Large intestine (tissue), 3 donors: ENCODE results near the gene TRIM24. TPM values are rescaled to one million over a fixed set of nuclear protein-coding genes. Genes with fewer than 3 reads are reported as not detected.
"Not testable (repeated sequence)": the region's sequence is repeated elsewhere in the genome, so short reads cannot be mapped to it uniquely, and the experiment has no call there.

Experiments
- DNase-seq, 2 donors: peaks; one replicate each; pipeline versions ENCODE4 v3.0.0 to v3.0.0-alpha.2; 2013
- H3K27ac ChIP-seq: one replicate; pipeline ENCODE4 v1.5.1; 2013; ENCODE audit warnings: low read length
- H3K27me3 ChIP-seq: 2 replicates; pipeline ENCODE4 v1.6.1; 2013; ENCODE audit warnings: low read length; ENCODE audit not compliant: control insufficient read depth, insufficient read depth
- H3K36me3 ChIP-seq: 2 replicates; pipeline ENCODE4 v1.6.1; 2013; ENCODE audit warnings: low read length; ENCODE audit not compliant: control insufficient read depth, insufficient read depth
- H3K4me1 ChIP-seq: one replicate; pipeline ENCODE4 v1.6.1; 2013; ENCODE audit warnings: low read length; ENCODE audit not compliant: control insufficient read depth, insufficient read depth
- H3K4me3 ChIP-seq: one replicate; pipeline ENCODE4 v1.5.1; 2013; ENCODE audit warnings: low read length
- H3K9me3 ChIP-seq: one replicate; pipeline ENCODE4 v1.6.1; 2013; ENCODE audit warnings: mild to moderate bottlenecking, low read depth, low read length, moderate library complexity; ENCODE audit not compliant: control insufficient read depth
- WGBS: methylation state at CpG from one replicate; pipeline ENCODE4 v1.1.5; 2013; ENCODE audit warnings: low lambda C conversion rate; ENCODE audit not compliant: insufficient coverage; 5-methylcytosine and 5-hydroxymethylcytosine counted together
- polyA plus RNA-seq: library from polyadenylated mRNA; unstranded; fragments of 120-200 nt; gene quantifications from one replicate; pipeline ENCODE4 v1.2.1, GENCODE V29; 2013

Gene TRIM24
- polyA plus RNA-seq, 1 donor, result 35.8 TPM

GRCh38 chr7:138477081-138477578, 17.1 kb downstream of the TRIM24 start:
- Histone ChIP-seq H3K9me3 (no peaks in the 10 kb centered on the region), H3K27ac (no peak overlapping the region), H3K27me3 (no peaks in the 10 kb centered on the region), H3K4me3 (no peak overlapping the region), H3K4me1 (peaks cover 16% of the 10 kb centered on the region), H3K36me3 (peaks cover 4% of the 10 kb centered on the region)
- DNase-seq, result no peak
- 31% methylated on average over 2 of the region's 4 CpGs for WGBS

GRCh38 chr7:138477581-138477980, 17.5 kb downstream of the TRIM24 start:
- WGBS, result 100% methylated on average over 1 of the region's 1 CpG
- peaks cover 16% of the 10 kb centered on the region for H3K4me1 ChIP-seq
- H3K27ac ChIP-seq, result no peak overlapping the region
- no peak for DNase-seq
- H3K27me3 ChIP-seq, result no peaks in the 10 kb centered on the region
- H3K4me3 ChIP-seq, result no peak overlapping the region
- H3K36me3 ChIP-seq, result peaks cover 4% of the 10 kb centered on the region
- no peaks in the 10 kb centered on the region for H3K9me3 ChIP-seq

GRCh38 chr7:138478499-138478908, 18.4 kb downstream of the TRIM24 start:
- DNase-seq, result peak in 1 of 2 donors; percentile 52
- H3K4me1 ChIP-seq, result peaks cover 16% of the 10 kb centered on the region
- H3K27ac ChIP-seq, result no peak overlapping the region
- no CpG with 5 or more reads among the region's 1 CpG for WGBS
- H3K9me3 ChIP-seq, result no peaks in the 10 kb centered on the region
- H3K36me3 ChIP-seq, result peaks cover 6% of the 10 kb centered on the region
- H3K27me3 ChIP-seq, result no peaks in the 10 kb centered on the region
- no peak overlapping the region for H3K4me3 ChIP-seq

- Histone ChIP-seq H3K4me1 (peaks cover 16% of the 10 kb centered on the region), H3K36me3 (peaks cover 6% of the 10 kb centered on the region)
- 100% methylated on average over 1 of the region's 4 CpGs for WGBS
These were observed 20.5 kb downstream of the TRIM24 start for GRCh38 chr7:138480527-138480926.

GRCh38 chr7:138481447-138482380, 21.7 kb downstream of the TRIM24 start:
- H3K27me3 ChIP-seq, result no peaks in the 10 kb centered on the region
- H3K27ac ChIP-seq, result no peak overlapping the region
- H3K4me3 ChIP-seq, result no peak overlapping the region
- no peak for DNase-seq
- WGBS, result 100% methylated on average over 1 of the region's 11 CpGs
- H3K36me3 ChIP-seq, result peaks cover 6% of the 10 kb centered on the region
- H3K4me1 ChIP-seq, result peaks cover 16% of the 10 kb centered on the region
- no peaks in the 10 kb centered on the region for H3K9me3 ChIP-seq

More at GRCh38 chr7:138480527-138480926, 20.5 kb downstream of the TRIM24 start:
- no peak overlapping the region for H3K4me3 ChIP-seq
- H3K27ac ChIP-seq, result no peak overlapping the region
- DNase-seq, result no peak
- no peaks in the 10 kb centered on the region for H3K9me3 ChIP-seq
- no peaks in the 10 kb centered on the region for H3K27me3 ChIP-seq

- WGBS, result 100% methylated on average over 1 of the region's 2 CpGs
- H3K4me3 ChIP-seq, result no peak overlapping the region
- H3K36me3 ChIP-seq, result peaks cover 6% of the 10 kb centered on the region
- H3K4me1 ChIP-seq, result peaks cover 2% of the 10 kb centered on the region
- H3K27ac ChIP-seq, result no peak overlapping the region
- DNase-seq, result no peak
- no peaks in the 10 kb centered on the region for H3K9me3 ChIP-seq
- no peaks in the 10 kb centered on the region for H3K27me3 ChIP-seq
These were observed 23.5 kb downstream of the TRIM24 start for GRCh38 chr7:138483531-138483930.

- H3K27ac ChIP-seq, H3K4me1 ChIP-seq, H3K4me3 ChIP-seq, H3K9me3 ChIP-seq, H3K27me3 ChIP-seq, H3K36me3 ChIP-seq, DNase-seq: not testable (repeated sequence)
- WGBS, result no CpG with 5 or more reads among the region's 1 CpG
These were observed 25.4 kb downstream of the TRIM24 start for GRCh38 chr7:138485508-138485907.

GRCh38 chr7:138489139-138489538, 29.1 kb downstream of the TRIM24 start:
- 100% methylated on average over 1 of the region's 6 CpGs for WGBS
- not testable (repeated sequence) for H3K9me3 ChIP-seq, H3K36me3 ChIP-seq, H3K4me1 ChIP-seq, H3K4me3 ChIP-seq, H3K27me3 ChIP-seq, H3K27ac ChIP-seq, DNase-seq

- Histone ChIP-seq H3K9me3 (no peaks in the 10 kb centered on the region), H3K36me3 (peaks cover 3% of the 10 kb centered on the region), H3K4me1 (no peaks in the 10 kb centered on the region), H3K4me3 (no peak overlapping the region), H3K27me3 (no peaks in the 10 kb centered on the region), H3K27ac (no peak overlapping the region)
- DNase-seq, result no peak
- no CpG with 5 or more reads among the region's 4 CpGs for WGBS
These were observed 31.7 kb downstream of the TRIM24 start for GRCh38 chr7:138491612-138492386.

- Histone ChIP-seq H3K27me3 (no peaks in the 10 kb centered on the region), H3K36me3 (peaks cover 3% of the 10 kb centered on the region), H3K4me3 (no peak overlapping the region), H3K27ac (no peak overlapping the region), H3K4me1 (no peaks in the 10 kb centered on the region), H3K9me3 (no peaks in the 10 kb centered on the region)
- WGBS, result no CpG with 5 or more reads among the region's 4 CpGs
- DNase-seq, result no peak
These were observed 32.4 kb downstream of the TRIM24 start for GRCh38 chr7:138492423-138492822.
